Posterior vena cava (tissue), 2 donors: ENCODE data around the gene PARS2. TPM values are rescaled to one million over a fixed set of nuclear protein-coding genes. Genes with fewer than 3 reads are reported as not detected.

Experiments used
- DNase-seq: peaks from one replicate; pipeline ENCODE4 v3.0.0-alpha.2; 2020; ENCODE audit warnings: low spot score
- intact Hi-C, 2 donors: fragments of 100-400 bp; cut with DNase I; formaldehyde crosslinking; loops; one replicate each; pipeline versions ENCODE4 v1.14.1 to v1.14.2; 2022 to 2023
- total RNA-seq, 2 donors: library from RNA; stranded (reverse); fragmentation: NEBNext Ultra II Directional; extraction: Animal tissue kit (Norgen Biotek cat#: 25700); gene quantifications; one replicate each; pipeline ENCODE4 v1.2.1, GENCODE V29; 2021
- donor health status: DM: yes; HTN: yes; CAD: no.
- donor health status: DM: yes; HTN: yes; CAD: no.

PARS2 gene
- total RNA-seq, 2 donors from 2014 or later = 2.3 to 2.8 TPM

DNA sequence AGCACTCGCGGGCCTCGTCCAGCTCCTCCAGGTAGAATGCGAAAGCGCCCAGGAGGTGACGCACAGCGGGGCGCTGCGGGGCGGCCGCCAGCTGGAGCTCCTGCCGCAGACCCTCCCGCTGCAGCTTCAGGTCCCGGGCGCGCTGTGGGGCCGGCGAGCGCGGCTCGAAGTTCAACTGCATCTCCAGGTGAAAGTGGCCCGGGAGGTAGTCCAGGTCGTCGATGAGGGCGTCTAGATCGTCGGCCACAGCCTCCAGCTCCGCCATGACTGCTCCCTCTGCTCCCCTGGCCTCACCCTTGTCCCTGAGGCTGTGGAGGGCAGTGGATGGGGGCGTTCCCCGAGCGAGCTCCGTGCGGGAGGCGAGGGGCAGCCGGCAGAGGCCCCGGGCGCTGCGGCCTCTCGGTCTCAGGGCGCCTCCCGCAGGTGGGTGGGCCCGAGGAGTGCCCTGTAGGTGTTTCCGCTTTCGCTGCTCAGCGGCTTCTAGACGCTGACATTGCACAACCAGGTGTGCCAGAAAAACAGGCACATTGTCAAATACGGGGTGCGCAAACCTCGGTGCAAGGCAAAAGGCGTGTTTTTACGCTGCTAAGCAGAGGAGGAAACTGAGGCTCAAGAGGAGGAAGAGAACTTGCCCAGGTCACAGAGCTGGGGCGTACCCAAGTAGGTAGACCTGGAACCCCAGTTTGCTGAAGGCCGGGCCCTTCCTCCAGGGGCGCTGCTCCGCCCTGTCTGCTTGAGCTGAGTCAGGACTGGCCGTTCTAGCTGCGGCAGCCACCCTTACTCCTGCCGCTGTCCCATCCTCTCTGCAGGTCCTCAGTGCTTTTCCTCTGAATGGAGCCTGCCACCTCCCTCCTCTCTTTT, 36.8 kb upstream of the PARS2 start, which contains the start of gene TTC22:
Gene TTC22 (minus strand): TSS at position 425 of the 861 bp plus-strand sequence. CDS start 160 bp downstream, at position 265.
- DNase-seq = peak; percentile 85
- intact Hi-C loops = no loop called here

- DNase-seq = peak; percentile 66
- intact Hi-C loops = no loop called here
Measured at GRCh38 chr1:54800041-54800898, 35.9 kb upstream of the PARS2 start.

DNA sequence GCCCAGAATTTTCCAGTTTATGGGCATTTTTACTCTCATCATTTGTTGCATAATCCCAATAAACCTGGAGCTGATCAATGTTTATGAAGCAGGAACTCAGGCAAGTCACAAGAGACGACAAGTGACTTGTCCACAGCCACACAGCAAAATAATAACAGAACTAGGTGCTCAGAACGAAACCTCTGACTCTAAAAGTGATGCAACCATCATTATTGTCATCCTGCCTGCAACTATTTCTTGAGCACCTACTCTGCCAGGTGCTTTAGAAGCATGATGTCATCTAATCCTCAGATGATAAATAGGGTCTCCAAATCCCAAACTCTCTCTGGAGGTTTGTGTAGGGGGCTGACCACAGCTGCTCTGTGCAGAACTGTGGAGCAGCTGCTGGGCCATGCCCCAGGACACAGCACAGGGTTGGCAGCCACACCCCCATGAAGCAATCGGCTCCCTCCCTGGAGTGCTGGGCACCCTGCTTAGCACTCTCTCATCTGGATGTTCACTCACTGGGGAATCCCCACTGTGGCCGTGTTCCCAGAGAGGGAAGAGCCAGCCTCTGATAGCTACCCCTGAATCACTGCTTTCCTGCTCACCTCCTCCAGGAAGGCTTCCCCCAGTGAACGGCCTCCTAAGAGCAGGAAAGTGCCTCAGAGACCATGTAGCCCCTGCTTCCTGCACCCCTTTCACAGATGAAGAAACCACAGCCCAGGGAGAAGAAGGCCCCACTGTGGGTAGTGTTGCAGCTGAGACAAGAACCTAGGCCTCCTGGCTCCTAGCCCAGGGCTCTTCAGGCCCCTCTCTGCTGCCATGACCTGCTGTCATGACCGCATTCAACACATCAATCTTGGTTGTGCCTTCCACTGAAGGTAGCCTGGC, 34.7 kb upstream of the PARS2 start:
- intact Hi-C loops = no loop called here
- DNase-seq = peak; percentile 66

- DNase-seq = peak; percentile 56
Measured at GRCh38 chr1:54798206-54798605, 33.9 kb upstream of the PARS2 start.

DNA sequence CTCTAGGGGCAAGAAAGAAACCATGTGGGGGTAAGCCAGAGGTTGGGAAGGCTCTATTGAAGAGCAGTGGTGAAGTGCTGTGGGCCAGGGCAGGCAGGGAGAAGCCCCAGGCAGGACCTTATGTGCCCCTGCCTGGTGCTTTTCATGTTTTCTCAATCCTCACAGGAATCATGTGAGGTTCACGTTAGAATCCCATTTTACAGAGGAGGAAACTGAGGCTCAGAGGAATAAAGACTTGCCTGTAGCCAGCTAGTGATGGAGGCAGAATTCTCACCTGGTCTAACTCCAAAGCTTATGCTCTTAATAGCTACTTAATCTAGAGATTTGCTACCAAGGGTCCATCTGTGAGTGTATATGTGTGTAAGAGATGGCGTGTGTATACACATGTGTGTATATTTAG, 32.6 kb upstream of the PARS2 start:
- intact Hi-C loops = no loop called here
- peak; percentile 7 for DNase-seq

More at GRCh38 chr1:54798206-54798605, 33.9 kb upstream of the PARS2 start:
- intact Hi-C loops = no loop called here

- DNase-seq = peak; percentile 41
- intact Hi-C loops = no loop called here
Measured at GRCh38 chr1:54795841-54796468, 31.6 kb upstream of the PARS2 start.

DNA sequence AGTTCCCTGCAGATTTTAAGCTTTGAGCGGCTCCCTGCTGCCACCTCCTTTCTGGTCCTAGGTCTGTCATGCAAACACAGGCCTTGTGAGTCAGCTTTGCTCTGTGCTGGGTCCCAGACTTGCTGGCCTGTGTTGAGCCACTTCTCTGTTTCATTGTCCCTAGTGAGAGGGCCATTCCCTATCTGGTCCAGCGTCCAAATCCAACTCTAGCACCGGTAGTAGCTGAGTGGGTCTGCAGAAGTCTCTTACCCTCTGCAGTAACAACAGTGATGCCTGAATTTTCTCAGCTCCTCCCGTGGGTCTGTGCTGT, 31.0 kb upstream of the PARS2 start:
- intact Hi-C loops = no loop called here
- no peak for DNase-seq

GRCh38 chr1:54794451-54795355, 30.4 kb upstream of the PARS2 start:
- intact Hi-C loops = no loop called here

GRCh38 chr1:54792686-54793282, 28.5 kb upstream of the PARS2 start:
- no peak for DNase-seq
- intact Hi-C loops = no loop called here

More at GRCh38 chr1:54794451-54795355, 30.4 kb upstream of the PARS2 start:
- peak; percentile 35 for DNase-seq

GRCh38 chr1:54791880-54792522, 27.7 kb upstream of the PARS2 start:
- intact Hi-C loops = no loop called here
- DNase-seq = no peak

- no peak for DNase-seq
- intact Hi-C loops = no loop called here
Measured at GRCh38 chr1:54788459-54788858, 24.1 kb upstream of the PARS2 start.

DNA sequence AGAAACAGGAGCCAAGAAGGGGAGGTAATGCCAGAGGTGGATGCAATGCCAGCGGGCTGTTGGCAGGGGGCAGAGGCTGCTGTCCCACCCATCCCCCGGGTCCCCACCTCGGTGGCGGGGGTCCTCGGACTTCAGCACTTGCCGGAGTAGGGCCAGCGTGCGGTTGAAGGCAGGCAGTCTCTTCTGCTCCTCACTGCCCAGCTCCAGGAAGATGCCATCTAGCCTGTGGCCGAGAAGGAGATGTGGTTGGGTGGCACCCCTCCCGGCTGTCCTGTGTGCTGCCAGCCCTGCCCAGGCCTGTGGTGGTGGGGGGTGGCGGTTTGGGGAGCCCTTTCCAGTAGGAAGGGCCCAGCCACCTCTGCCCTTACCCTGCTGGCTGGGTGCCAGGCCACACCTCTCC, 23.3 kb upstream of the PARS2 start:
- DNase-seq = no peak
- intact Hi-C loops = no loop called here

DNA sequence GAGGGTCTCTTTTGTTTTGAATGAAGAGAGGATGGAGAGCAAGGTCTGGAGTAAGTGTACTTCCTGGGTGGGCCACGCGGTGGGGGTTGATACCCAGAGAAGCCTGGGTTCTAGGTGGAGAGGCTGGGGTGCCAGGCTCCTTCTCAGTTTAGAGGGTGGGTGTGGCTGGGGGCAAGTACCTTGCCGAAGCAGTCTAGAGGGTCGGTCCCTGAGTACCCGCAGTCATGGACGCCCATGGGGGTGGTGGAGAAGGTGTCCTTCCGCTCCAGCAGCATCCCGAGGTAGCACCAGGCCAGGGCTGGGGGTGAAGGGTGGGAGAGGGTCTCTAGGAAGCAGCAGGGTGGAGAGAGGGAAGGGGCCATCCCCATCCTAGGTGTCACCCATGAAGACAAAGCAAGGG, 22.5 kb upstream of the PARS2 start:
- intact Hi-C loops = no loop called here
- no peak for DNase-seq

DNA sequence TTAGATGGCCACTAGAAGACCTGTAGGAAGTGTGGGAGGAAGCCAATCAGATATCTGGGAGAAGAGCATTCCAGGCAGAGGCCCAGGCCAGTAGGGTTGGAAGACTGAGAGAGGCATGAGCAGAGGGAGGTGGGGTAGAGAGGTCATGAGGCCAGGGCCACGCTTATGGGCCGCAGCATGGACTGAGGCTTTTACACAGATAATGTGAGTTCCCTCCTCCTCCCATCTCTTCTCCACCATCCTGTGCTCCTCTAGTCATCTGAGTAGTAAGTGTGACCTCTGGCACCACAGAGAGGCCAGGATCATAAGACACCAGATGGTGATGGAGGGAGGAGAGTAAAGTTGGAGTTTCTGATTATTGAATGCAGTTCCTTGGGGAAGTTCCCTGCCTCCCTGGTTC, 19.7 kb upstream of the PARS2 start:
- intact Hi-C loops = no loop called here
- no peak for DNase-seq

DNA sequence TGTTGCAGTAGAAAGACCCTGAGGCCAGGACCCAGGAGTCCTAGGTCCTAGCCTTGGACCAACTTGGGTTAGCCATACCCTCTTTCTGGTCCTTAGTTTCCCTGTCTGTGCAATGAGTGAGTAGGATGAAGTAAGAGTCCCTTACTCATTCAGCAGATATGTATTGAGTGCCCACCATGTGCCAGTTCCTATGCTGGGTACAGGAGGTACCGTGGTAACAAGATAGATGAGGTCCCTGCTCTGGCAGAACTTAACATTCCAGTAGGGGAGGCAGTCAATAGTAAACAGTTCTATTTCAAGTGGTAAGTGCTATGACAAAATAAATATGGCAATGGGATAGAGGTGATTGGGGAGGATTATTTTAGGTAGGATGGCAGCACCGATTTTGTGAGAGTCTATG, 18.3 kb upstream of the PARS2 start:
- intact Hi-C loops = no loop called here
- DNase-seq = no peak

DNA sequence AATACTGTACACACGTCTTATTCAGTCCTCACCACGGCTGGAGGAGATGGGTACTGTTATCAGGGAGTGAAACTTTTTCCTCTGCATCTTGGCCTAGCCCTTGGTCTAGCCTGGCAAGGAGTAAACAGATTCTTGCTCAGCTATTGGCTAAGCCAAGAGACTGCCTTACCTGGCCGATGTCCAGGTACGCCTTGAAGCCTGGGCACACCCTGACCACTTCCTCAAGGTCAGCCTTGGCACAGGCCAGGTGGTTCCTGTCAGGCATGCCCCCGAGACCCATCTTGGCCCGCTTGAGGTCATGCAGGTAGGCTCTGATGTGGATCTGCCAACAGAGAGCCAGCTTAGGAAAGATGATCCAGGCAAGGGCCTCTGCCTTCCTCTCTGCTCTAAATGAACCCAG, 17.8 kb upstream of the PARS2 start:
- intact Hi-C loops = no loop called here
- no peak for DNase-seq

DNA sequence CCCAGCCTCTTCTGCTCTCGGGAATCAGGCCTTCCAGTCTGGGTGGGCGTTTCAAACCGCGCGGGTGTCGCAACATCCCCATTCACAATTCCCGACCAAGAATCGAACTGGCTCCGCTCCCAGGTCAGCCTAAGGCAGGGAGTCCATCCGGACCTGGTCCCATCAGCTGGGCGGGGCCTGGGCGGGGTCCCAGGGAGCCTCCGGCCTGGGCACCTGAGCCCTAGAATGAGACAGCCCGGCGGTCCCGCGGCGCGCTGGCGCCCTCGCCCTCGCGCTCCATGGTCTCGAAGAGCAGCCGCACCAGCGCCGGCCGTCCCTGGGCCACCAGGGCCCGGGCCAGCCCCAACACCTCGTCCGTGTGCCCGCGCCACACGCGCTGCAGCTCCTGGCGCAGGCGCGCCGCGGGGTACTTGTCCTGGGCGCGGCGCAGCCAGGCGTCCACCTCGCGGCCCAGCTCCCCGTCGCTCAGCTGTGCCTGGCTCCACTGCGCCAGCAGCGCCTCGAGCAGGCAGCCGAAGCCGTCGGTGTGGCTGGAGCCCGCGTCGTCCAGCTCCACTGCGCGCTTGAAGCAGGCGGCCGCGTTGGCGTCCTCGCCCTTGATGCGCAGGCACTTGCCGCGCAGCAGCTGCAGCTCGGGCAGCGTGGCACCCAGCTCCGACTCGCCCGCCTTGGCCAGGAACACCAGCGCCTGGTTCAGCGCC, 16.9 kb upstream of the PARS2 start:
- DNase-seq = no peak
- intact Hi-C loops = no loop called here
